ENCODE measurements around the gene MRPL2. TPM values are rescaled to one million over a fixed set of nuclear protein-coding genes. Genes with fewer than 3 reads are reported as not detected.

The MRPL2 gene
- total RNA-seq, 1 experiment from 2014 or later, result 110 TPM

- TF ChIP-seq EZH2 (IDR thresholded peaks at IDR 0.05; ENCODE audit: low read depth) (no peak), CTCF (conservative IDR thresholded peaks at IDR 0.05) (no peak)
- Histone ChIP-seq H3K27ac (no peak overlapping the region), H3K79me2 (ENCODE audit: low read depth) (peaks cover 56% of the 10 kb centered on the region), H3K36me3 (ENCODE audit: low read depth) (no peaks in the 10 kb centered on the region), H3K4me3 (peak overlapping the region; percentile 100), H3K4me1 (replicated peaks; ENCODE audit: insufficient read depth) (peaks cover 13% of the 10 kb centered on the region), H3K27me3 (ENCODE audit: insufficient read depth, low read depth) (no peaks in the 10 kb centered on the region), H3K9me2 (ENCODE audit: insufficient read depth) (no peaks in the 10 kb centered on the region), H3F3A (ENCODE audit: insufficient read depth, low read depth) (peaks cover 14% of the 10 kb centered on the region), H3K4me2 (peak overlapping the region; percentile 89), H4K20me1 (ENCODE audit: insufficient read depth) (no peaks in the 10 kb centered on the region; the same call in 1 of the 2 replicates), H3K9me3 (ENCODE audit: insufficient read depth, low read depth) (no peaks in the 10 kb centered on the region), H2AFZ (peak overlapping the region; percentile 100)
- DNase-seq, result peak in 1 of 2 experiments; percentile 42
- intact Hi-C loops (cut with micrococcal nuclease; ENCODE audit: unreplicated experiment), result loop anchor here (2.0 kb wide), 2 partner anchors 19 to 43 kb away; no protein-coding TSS in a partner anchor
- POLR2A ChIA-PET (ENCODE audit: unreplicated experiment), result interaction anchor here (0.8 to 1.1 kb wide), 2 partner anchors 20 to 27 kb away, joined by 5 to 8 read pairs; no protein-coding TSS in a partner anchor
- CTCF ChIA-PET, result no interaction called here
- BruUV-seq (replicated peaks), result no TSS peak
Measured at GRCh38 chr6:43077333-43077809, 18.1 kb upstream of the MRPL2 start.

GRCh38 chr6:43076464-43077332, 17.5 kb upstream of the MRPL2 start:
- Histone ChIP-seq H3K9me2 (ENCODE audit: insufficient read depth) (no peaks in the 10 kb centered on the region), H3K9me3 (ENCODE audit: insufficient read depth, low read depth) (no peaks in the 10 kb centered on the region), H3K27me3 (ENCODE audit: insufficient read depth, low read depth) (no peaks in the 10 kb centered on the region), H3K4me1 (replicated peaks; ENCODE audit: insufficient read depth) (peaks cover 13% of the 10 kb centered on the region), H3K4me3 (peak overlapping the region; percentile 100), H3K79me2 (ENCODE audit: low read depth) (peaks cover 50% of the 10 kb centered on the region), H3K27ac (0 out of 2 replicates have a peak overlapping the region, but pooled peaks have one; percentile 32), H2AFZ (peak overlapping the region; percentile 100), H4K20me1 (ENCODE audit: insufficient read depth) (no peaks in the 10 kb centered on the region; the same call in 1 of the 2 replicates), H3K4me2 (peak overlapping the region; percentile 89), H3F3A (ENCODE audit: insufficient read depth, low read depth) (peaks cover 14% of the 10 kb centered on the region), H3K36me3 (ENCODE audit: low read depth) (no peaks in the 10 kb centered on the region)
- POLR2A ChIA-PET (ENCODE audit: unreplicated experiment), result interaction anchor here (0.6 to 1.1 kb wide), 4 partner anchors 16 to 36 kb away, joined by 3 to 10 read pairs (median 6); no protein-coding TSS in a partner anchor
- peak; percentile 37 to 47 for DNase-seq
- intact Hi-C loops (cut with micrococcal nuclease; ENCODE audit: unreplicated experiment), result loop anchor here (2.0 kb wide), 2 partner anchors 20 to 44 kb away; no protein-coding TSS in a partner anchor
- TF ChIP-seq EZH2 (IDR thresholded peaks at IDR 0.05; ENCODE audit: low read depth), result no peak
- no peak for TF ChIP-seq CTCF (conservative IDR thresholded peaks at IDR 0.05)
- CTCF ChIA-PET, result interaction anchor here (0.6 kb wide), 1 partner anchor 21 kb away, joined by 3 read pairs; no protein-coding TSS in a partner anchor
- TSS peak; percentile 80 for BruUV-seq (replicated peaks)

All from PC-9 (cell line).